ENCODE results near the gene IDH2. TPM values are rescaled to one million over a fixed set of nuclear protein-coding genes. Genes with fewer than 3 reads are reported as not detected.
A peak's percentile ranks its signal among the peaks of the same experiment; 100 is the strongest.

Gene IDH2
- total RNA-seq, 1 experiment from 2014 or later: 53.3 TPM

- TF ChIP-seq, protein P1, sequence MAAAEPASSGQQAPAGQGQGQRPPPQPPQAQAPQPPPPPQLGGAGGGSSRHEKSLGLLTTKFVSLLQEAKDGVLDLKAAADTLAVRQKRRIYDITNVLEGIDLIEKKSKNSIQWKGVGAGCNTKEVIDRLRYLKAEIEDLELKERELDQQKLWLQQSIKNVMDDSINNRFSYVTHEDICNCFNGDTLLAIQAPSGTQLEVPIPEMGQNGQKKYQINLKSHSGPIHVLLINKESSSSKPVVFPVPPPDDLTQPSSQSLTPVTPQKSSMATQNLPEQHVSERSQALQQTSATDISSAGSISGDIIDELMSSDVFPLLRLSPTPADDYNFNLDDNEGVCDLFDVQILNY (CRISPR knock-in tag; IDR thresholded peaks at IDR 0.05): no peak
- TF ChIP-seq RORB (CRISPR knock-in tag; IDR thresholded peaks at IDR 0.05): no peak
Observed at GRCh38 chr15:90091156-90091931, 10.9 kb downstream of the IDH2 start (continued).

GRCh38 chr15:90090226-90090848 is 11.9 kb downstream of the IDH2 start:
- Mint-ChIP-seq H3K9me3 (peaks cover 4% of the 10 kb centered on the region), H3K4me1 (peaks cover 7% of the 10 kb centered on the region), H3K27ac (no peak overlapping the region), H3K36me3 (peaks cover 27% of the 10 kb centered on the region), H3K4me3 (no peak overlapping the region), H3K27me3 (ENCODE audit: low read depth) (peaks cover 11% of the 10 kb centered on the region)
- no peak for TF ChIP-seq ZNF416 (CRISPR knock-in tag; IDR thresholded peaks at IDR 0.05)
- TF ChIP-seq, protein P2, sequence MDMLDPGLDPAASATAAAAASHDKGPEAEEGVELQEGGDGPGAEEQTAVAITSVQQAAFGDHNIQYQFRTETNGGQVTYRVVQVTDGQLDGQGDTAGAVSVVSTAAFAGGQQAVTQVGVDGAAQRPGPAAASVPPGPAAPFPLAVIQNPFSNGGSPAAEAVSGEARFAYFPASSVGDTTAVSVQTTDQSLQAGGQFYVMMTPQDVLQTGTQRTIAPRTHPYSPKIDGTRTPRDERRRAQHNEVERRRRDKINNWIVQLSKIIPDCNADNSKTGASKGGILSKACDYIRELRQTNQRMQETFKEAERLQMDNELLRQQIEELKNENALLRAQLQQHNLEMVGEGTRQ (CRISPR knock-in tag; IDR thresholded peaks at IDR 0.05): no peak
- TF ChIP-seq, protein P3, sequence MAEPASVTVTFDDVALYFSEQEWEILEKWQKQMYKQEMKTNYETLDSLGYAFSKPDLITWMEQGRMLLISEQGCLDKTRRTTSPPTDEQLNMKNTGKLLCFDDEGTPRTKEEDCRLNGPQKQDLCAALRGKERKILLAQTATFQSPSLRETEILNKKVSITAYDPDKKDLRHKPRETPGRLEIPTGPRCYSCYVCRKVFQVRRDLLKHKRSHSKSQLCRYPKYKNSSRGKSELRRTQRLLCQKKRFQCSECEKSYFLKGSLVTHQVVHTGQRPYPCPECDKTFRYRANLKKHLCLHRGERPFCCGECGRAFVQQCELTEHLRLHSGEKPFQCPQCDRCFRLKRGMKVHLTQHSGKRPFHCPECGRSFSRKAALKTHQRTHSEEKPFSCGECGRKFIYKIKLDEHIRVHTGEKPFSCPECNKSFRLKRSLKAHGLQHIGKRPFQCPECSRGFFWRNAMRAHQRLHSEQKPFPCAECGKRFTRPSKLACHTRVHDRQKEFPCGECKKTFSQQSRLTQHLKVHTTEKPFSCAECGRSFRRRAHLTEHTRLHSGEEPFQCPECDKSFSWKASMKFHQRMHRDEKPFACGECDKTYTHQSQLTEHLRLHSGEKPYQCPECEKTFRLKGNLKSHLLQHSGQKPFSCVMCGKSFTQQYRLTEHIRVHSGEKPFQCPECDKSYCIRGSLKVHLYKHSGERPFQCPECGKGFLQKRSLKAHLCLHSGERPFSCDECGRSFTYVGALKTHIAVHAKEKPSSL (CRISPR knock-in tag; conservative IDR thresholded peaks at IDR 0.05): no peak
- no peak for TF ChIP-seq SP1 (CRISPR knock-in tag; conservative IDR thresholded peaks at IDR 0.05)
- TF ChIP-seq ATF6 (CRISPR knock-in tag; IDR thresholded peaks at IDR 0.05): no peak
- TF ChIP-seq, protein P4, sequence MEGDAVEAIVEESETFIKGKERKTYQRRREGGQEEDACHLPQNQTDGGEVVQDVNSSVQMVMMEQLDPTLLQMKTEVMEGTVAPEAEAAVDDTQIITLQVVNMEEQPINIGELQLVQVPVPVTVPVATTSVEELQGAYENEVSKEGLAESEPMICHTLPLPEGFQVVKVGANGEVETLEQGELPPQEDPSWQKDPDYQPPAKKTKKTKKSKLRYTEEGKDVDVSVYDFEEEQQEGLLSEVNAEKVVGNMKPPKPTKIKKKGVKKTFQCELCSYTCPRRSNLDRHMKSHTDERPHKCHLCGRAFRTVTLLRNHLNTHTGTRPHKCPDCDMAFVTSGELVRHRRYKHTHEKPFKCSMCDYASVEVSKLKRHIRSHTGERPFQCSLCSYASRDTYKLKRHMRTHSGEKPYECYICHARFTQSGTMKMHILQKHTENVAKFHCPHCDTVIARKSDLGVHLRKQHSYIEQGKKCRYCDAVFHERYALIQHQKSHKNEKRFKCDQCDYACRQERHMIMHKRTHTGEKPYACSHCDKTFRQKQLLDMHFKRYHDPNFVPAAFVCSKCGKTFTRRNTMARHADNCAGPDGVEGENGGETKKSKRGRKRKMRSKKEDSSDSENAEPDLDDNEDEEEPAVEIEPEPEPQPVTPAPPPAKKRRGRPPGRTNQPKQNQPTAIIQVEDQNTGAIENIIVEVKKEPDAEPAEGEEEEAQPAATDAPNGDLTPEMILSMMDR (IDR thresholded peaks at IDR 0.05): no peak
- ATAC-seq (no peak), DNase-seq (ENCODE audit: low spot score) (no peak)
- ChIA-PET POLR2A (no interaction called here), CTCF (interaction anchor here (1.3 kb wide), 1 partner anchor 192 kb away, joined by 5 read pairs; no protein-coding TSS in a partner anchor)

- POLR2A ChIA-PET: interaction anchor here (0.7 to 1.8 kb wide), 2 partner anchors 15 to 67 kb away, joined by 4 to 11 read pairs; partner anchors contain the start of gene IDH2
- no peak overlapping the region for H3K27ac Mint-ChIP-seq
- no peak for DNase-seq (ENCODE audit: low spot score)
- peak; percentile 49 for TF ChIP-seq NFYB (CRISPR knock-in tag; conservative IDR thresholded peaks at IDR 0.05; ENCODE audit: low read depth)
- TF ChIP-seq, protein P3 (CRISPR knock-in tag; conservative IDR thresholded peaks at IDR 0.05): no peak
- TF ChIP-seq, protein P5, sequence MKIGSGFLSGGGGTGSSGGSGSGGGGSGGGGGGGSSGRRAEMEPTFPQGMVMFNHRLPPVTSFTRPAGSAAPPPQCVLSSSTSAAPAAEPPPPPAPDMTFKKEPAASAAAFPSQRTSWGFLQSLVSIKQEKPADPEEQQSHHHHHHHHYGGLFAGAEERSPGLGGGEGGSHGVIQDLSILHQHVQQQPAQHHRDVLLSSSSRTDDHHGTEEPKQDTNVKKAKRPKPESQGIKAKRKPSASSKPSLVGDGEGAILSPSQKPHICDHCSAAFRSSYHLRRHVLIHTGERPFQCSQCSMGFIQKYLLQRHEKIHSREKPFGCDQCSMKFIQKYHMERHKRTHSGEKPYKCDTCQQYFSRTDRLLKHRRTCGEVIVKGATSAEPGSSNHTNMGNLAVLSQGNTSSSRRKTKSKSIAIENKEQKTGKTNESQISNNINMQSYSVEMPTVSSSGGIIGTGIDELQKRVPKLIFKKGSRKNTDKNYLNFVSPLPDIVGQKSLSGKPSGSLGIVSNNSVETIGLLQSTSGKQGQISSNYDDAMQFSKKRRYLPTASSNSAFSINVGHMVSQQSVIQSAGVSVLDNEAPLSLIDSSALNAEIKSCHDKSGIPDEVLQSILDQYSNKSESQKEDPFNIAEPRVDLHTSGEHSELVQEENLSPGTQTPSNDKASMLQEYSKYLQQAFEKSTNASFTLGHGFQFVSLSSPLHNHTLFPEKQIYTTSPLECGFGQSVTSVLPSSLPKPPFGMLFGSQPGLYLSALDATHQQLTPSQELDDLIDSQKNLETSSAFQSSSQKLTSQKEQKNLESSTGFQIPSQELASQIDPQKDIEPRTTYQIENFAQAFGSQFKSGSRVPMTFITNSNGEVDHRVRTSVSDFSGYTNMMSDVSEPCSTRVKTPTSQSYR (CRISPR knock-in tag; IDR thresholded peaks at IDR 0.05): no peak
- peak; percentile 79 for TF ChIP-seq USF1 (CRISPR knock-in tag; IDR thresholded peaks at IDR 0.05)
- TF ChIP-seq, protein P2 (CRISPR knock-in tag; IDR thresholded peaks at IDR 0.05): peak; percentile 85
Observed at GRCh38 chr15:90087454-90088154, 14.7 kb downstream of the IDH2 start.

More at GRCh38 chr15:90087454-90088154, 14.7 kb downstream of the IDH2 start:
- no peak overlapping the region for H3K4me3 Mint-ChIP-seq
- ATAC-seq: peak; percentile 74
- peaks cover 4% of the 10 kb centered on the region for H3K9me3 Mint-ChIP-seq
- peaks cover 32% of the 10 kb centered on the region for H3K36me3 Mint-ChIP-seq
- CTCF ChIA-PET: interaction anchor here (0.6 to 4.8 kb wide), 32 partner anchors 8 to 414 kb away, joined by 3 to 38 read pairs (median 5); partner anchors contain the start of genes ARPIN, CIB1, GDPGP1 and IDH2
- 0 out of 2 replicates have a peak, but pooled peaks cover 1% of the 10 kb centered on the region for H3K4me1 Mint-ChIP-seq
- no peaks in the 10 kb centered on the region for H3K27me3 Mint-ChIP-seq (ENCODE audit: low read depth)
